ENCODE results near the gene CEACAM8.
"Not testable (repeated sequence)": the region's sequence is repeated elsewhere in the genome, so short reads cannot be mapped to it uniquely, and the experiment has no call there.

The CEACAM8 gene

DNA sequence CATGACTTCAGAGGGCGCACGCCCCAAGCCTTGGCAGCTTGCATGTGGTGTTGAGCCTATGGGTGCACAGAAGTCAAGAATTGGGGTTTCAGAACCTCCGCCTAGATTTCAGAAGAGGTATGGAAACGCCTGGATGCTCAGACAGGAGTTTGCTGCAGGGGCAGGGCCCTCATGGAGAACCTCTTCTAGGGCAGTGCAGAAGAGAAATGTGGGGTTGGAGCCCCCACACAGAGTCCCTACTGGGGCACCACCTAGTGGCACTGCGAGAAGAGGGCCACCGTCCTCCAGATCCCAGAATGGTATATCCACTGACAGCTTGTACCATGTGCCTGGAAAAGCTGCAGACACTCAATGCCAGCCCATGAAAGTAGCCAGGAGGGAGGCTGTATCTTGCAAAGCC is 44.2 kb downstream of the CEACAM8 start:
- H3K9me3 Mint-ChIP-seq, result not testable (repeated sequence)

DNA sequence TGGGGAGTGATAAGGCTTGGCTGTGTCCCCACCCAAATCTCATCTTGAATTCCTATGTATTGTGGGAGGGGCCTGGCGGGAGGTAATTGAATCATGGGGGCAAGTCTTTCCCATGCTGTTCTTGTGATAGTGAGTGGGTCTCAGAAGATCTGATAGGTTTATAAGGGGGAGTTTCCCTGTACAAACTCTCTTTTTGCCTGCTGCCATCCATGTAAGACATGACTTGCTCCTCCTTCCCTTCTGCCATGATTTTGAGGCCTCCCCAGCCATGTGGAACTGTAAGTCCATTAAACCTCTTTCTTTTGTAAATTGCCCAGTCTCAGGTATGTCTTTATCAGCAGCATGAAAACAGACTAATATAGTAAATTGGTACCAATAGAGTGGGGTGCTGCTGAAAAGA is 45.7 kb downstream of the CEACAM8 start:
- H3K36me3 Mint-ChIP-seq (ENCODE audit: insufficient read depth); H3K27ac Mint-ChIP-seq (ENCODE audit: low read depth); DNase-seq (ENCODE audit: low spot score in 2 of 2); H3K9me3 Mint-ChIP-seq; H3K4me1 Mint-ChIP-seq; ATAC-seq (replicated peaks; ENCODE audit: extremely low read depth, poor library complexity, severe bottlenecking); H3K4me3 Mint-ChIP-seq: not testable (repeated sequence)
- peaks cover 74% of the 10 kb centered on the region for H3K27me3 Mint-ChIP-seq

More for the DNA sequence above, 44.2 kb downstream of the CEACAM8 start:
- not testable (repeated sequence) for ATAC-seq (replicated peaks; ENCODE audit: extremely low read depth, poor library complexity, severe bottlenecking); DNase-seq (ENCODE audit: low spot score in 2 of 2); H3K36me3 Mint-ChIP-seq (ENCODE audit: insufficient read depth); H3K27ac Mint-ChIP-seq (ENCODE audit: low read depth); H3K4me3 Mint-ChIP-seq; H3K4me1 Mint-ChIP-seq
- H3K27me3 Mint-ChIP-seq, result peaks cover 82% of the 10 kb centered on the region

DNA sequence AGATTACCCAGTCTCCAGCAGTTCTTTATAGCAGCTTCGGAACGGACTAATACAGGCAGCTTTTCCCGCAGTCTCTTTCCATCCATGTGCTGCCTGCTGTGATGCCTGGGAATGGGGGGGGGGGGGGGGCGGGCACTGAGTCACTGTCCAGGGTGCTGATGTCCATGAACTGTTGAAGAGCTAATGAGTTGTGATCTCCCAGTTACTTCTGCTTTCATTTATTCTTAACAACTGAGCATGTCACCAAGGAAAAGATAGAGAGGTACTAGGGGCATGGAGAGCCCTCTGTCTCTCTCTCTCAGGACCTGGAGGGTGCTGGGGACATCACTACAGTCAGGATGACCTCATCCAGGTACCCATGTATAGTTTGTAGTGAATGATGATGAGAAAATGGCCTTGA is 46.2 kb downstream of the CEACAM8 start:
- Mint-ChIP-seq H3K9me3 (no peaks in the 10 kb centered on the region), H3K4me1 (no peaks in the 10 kb centered on the region), H3K4me3 (no peak overlapping the region), H3K36me3 (ENCODE audit: insufficient read depth) (no peaks in the 10 kb centered on the region), H3K27me3 (peaks cover 69% of the 10 kb centered on the region), H3K27ac (ENCODE audit: low read depth) (no peak overlapping the region)
- no peak for DNase-seq (ENCODE audit: low spot score in 2 of 2)
- ATAC-seq (replicated peaks; ENCODE audit: extremely low read depth, poor library complexity, severe bottlenecking), result no peak

DNA sequence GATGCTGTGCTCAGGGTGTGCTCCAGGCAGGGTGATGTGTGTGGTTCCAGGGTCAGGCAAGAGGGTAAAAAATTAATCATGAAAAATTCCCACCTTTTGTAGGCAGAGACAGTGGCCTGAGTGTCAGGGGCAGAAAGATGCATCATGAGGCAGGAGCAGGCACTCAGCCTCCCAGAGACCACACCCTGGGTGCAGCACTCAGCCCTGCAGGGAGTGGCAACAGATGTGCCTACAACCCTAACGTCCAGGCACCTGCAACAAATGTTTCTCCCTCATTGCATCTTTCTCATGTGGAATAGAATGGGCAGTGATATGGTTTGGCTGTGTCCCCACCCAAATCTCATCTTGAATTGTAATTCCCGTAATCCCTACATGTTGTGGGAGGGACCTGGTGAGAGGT is 46.8 kb downstream of the CEACAM8 start:
- Mint-ChIP-seq H3K36me3 (ENCODE audit: insufficient read depth) (no peaks in the 10 kb centered on the region), H3K27ac (ENCODE audit: low read depth) (no peak overlapping the region), H3K4me3 (no peak overlapping the region), H3K4me1 (no peaks in the 10 kb centered on the region), H3K27me3 (peaks cover 68% of the 10 kb centered on the region), H3K9me3 (no peaks in the 10 kb centered on the region)
- DNase-seq (ENCODE audit: low spot score in 2 of 2), result no peak
- no peak for ATAC-seq (replicated peaks; ENCODE audit: extremely low read depth, poor library complexity, severe bottlenecking)

DNA sequence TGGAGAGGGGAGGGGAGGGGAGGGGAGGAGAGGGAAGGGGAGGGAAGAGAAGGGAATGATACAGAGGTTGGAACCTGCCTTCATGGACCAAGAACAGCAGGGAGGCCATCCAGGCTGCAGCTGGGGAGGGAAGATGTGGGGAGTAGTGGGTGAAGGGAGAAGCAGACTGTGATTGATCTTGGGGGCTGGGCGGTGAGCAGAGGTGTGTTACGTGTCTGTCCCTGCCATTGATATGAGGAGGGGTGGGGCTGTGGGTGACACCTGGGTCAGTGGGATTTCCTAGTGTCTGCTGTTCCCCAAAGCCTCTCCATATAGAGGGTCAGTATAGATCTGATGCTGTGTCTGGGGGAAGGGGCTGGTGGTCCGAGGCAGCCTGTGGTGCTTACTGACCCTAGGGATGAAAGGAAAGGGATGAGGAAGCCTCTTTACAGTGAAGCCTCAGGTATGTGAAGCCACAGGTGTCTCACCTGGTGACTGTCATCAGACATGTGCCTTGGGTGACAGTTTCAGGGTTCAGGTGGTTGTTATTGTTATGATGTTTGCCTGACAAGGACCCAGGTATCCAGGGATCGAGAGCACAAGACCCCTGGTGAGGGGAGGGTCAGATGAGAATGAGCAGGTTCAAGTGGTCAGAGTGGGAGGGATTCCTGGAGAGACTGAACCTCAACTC is 47.8 kb downstream of the CEACAM8 start:
- DNase-seq (ENCODE audit: low spot score in 2 of 2), result no peak
- no peak overlapping the region for H3K4me3 Mint-ChIP-seq
- no peaks in the 10 kb centered on the region for H3K9me3 Mint-ChIP-seq
- no peaks in the 10 kb centered on the region for H3K36me3 Mint-ChIP-seq (ENCODE audit: insufficient read depth)
- H3K27me3 Mint-ChIP-seq, result peaks cover 61% of the 10 kb centered on the region
- no peak for ATAC-seq (replicated peaks; ENCODE audit: extremely low read depth, poor library complexity, severe bottlenecking)
- H3K27ac Mint-ChIP-seq (ENCODE audit: low read depth), result no peak overlapping the region
- H3K4me1 Mint-ChIP-seq, result no peaks in the 10 kb centered on the region

DNA sequence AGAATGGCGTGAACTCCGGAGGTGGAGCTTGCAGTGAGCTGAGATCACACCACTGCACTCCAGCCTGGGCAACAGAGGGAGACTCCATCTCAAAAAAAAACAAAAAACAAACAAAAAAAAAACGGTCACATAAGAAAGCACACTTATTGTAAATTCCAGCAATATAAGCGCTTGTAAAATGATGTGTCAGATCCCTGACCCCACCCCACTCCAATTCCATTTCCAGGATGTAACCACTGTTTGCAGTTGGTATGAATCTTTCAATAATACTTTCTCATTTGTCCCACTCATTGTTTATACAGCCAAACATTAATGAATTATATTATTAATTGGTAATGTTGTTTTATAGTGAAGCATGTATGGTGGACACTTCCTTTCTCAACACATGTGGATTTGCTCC is 50.6 kb downstream of the CEACAM8 start:
- no peaks in the 10 kb centered on the region for H3K9me3 Mint-ChIP-seq
- DNase-seq (ENCODE audit: low spot score in 2 of 2) (no peak), ATAC-seq (replicated peaks; ENCODE audit: extremely low read depth, poor library complexity, severe bottlenecking) (no peak)
- no peak overlapping the region for H3K27ac Mint-ChIP-seq (ENCODE audit: low read depth)
- H3K36me3 Mint-ChIP-seq (ENCODE audit: insufficient read depth), result no peaks in the 10 kb centered on the region
- H3K4me3 Mint-ChIP-seq, result no peak overlapping the region
- no peaks in the 10 kb centered on the region for H3K4me1 Mint-ChIP-seq
- peaks cover 39% of the 10 kb centered on the region for H3K27me3 Mint-ChIP-seq

DNA sequence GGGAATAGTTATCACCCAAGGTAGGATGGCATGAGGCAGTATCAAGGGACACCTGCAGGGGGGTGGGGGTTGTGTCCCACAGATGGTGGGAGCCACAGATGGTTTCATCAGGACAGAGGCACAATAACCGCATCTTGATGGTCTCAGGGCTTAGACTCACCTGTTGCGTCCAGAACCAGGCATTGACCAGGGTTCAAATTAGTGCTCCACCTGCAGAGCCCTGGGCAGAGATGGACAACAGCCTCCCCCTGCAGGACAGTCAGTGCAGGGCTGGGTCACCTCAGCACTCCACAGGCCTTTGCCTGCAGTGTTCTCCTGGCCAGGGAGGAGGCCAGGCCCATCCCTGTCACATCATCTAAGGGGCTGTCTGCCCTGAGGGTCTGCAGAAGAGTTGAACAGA is 51.9 kb downstream of the CEACAM8 start:
- Mint-ChIP-seq H3K36me3 (ENCODE audit: insufficient read depth) (no peaks in the 10 kb centered on the region), H3K4me1 (no peaks in the 10 kb centered on the region), H3K27ac (ENCODE audit: low read depth) (no peak overlapping the region), H3K9me3 (no peaks in the 10 kb centered on the region), H3K4me3 (no peak overlapping the region), H3K27me3 (peaks cover 29% of the 10 kb centered on the region)
- no peak for ATAC-seq (replicated peaks; ENCODE audit: extremely low read depth, poor library complexity, severe bottlenecking)
- DNase-seq (ENCODE audit: low spot score in 2 of 2), result no peak

DNA sequence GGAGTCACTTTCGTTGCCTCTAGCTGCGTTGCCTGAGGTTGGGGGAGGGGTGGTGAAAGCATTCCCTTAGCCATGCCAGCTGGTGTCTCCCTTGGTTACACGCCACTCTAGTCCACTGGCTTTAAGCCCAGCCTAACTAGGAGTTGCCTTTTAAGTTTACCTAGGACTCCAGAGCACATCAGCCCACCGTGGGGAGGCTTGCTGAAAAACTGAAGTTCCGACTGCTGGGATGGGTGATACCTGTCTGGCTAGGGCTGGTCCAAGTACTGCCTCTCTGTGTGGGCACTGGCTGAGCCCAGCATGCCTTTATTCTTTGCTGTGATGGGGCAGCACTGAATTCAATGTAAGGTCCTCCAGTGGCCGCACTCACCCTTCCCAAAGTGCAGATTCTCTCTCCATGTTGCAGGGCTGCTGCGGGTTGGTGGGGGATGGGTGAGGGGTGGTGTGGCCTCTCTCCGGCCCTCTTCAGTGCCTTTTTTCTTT is 54.6 kb downstream of the CEACAM8 start:
- Mint-ChIP-seq H3K36me3 (ENCODE audit: insufficient read depth) (no peaks in the 10 kb centered on the region), H3K4me3 (no peak overlapping the region)

DNA sequence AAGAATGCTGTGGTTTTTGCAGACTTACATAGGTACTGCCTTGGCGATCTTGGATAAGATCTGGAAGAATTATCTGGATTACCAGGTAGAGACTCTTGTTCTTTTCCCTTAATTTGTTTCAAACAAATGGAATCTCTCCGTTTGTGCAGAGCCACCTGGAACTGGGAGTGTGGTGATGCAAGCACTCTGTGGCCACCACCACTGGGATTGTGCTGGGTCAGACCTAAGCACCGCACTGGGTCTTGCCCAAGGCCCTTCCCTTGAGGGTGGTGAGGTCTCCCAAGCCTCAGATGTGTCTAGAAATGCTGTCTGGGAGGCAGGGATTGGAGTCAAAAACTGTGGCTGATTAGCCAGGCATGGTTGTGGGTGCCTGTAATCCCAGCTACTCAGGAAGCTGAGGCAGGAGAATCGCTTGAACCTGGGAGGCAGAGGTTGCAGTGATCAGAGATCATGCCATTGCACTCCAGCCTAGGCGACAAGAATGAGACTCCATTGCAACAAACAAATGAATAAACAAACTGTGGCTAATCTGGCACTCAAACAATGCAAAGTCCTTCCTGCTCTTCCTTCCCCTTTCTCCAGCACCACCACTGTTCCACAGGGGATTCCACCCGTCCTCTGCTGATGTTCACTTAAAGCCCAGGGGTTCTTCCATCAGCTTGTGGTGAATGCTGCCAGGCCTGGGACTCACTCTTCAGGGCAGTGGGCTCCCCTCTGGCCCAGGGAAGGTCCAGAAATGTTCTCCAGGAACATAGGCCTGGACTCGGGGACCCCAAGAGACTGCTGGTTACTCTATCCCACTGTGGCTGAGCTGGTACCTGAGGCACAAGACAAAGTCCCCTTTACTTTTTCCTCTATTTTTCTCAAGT is 55.6 kb downstream of the CEACAM8 start:
- Mint-ChIP-seq H3K4me3 (no peak overlapping the region), H3K27ac (ENCODE audit: low read depth) (no peak overlapping the region)

More for the DNA sequence above, 54.6 kb downstream of the CEACAM8 start:
- no peaks in the 10 kb centered on the region for H3K9me3 Mint-ChIP-seq
- H3K27me3 Mint-ChIP-seq, result peaks cover 3% of the 10 kb centered on the region
- DNase-seq (ENCODE audit: low spot score in 2 of 2) (no peak), ATAC-seq (replicated peaks; ENCODE audit: extremely low read depth, poor library complexity, severe bottlenecking) (no peak)
- no peak overlapping the region for H3K27ac Mint-ChIP-seq (ENCODE audit: low read depth)
- H3K4me1 Mint-ChIP-seq, result no peaks in the 10 kb centered on the region

DNA sequence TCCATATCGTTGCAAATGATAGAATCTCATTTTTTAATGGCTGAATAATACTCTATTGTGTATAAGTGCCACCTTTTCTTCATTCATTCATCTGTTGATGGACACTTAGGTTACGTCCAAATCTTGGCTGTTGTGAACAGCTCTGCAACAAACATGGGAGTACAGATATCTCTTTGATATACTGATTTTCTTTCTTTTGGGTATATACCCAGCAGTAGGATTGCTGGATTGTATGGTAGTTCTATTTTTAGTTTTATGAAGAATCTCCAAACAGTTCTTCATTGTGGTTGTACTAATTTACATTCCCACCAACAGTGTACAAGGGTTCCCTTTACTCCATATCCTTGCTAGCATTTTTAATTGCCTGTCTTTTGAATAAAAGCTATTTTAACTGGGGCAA is 59.4 kb downstream of the CEACAM8 start:
- not testable (repeated sequence) for ATAC-seq (replicated peaks; ENCODE audit: extremely low read depth, poor library complexity, severe bottlenecking); H3K36me3 Mint-ChIP-seq (ENCODE audit: insufficient read depth); H3K27ac Mint-ChIP-seq (ENCODE audit: low read depth); H3K27me3 Mint-ChIP-seq; H3K4me1 Mint-ChIP-seq; H3K4me3 Mint-ChIP-seq; H3K9me3 Mint-ChIP-seq; DNase-seq (ENCODE audit: low spot score in 2 of 2)

More for the DNA sequence above, 55.6 kb downstream of the CEACAM8 start:
- no peaks in the 10 kb centered on the region for H3K36me3 Mint-ChIP-seq (ENCODE audit: insufficient read depth)
- H3K27me3 Mint-ChIP-seq, result no peaks in the 10 kb centered on the region
- no peaks in the 10 kb centered on the region for H3K9me3 Mint-ChIP-seq
- no peaks in the 10 kb centered on the region for H3K4me1 Mint-ChIP-seq
- ATAC-seq (replicated peaks; ENCODE audit: extremely low read depth, poor library complexity, severe bottlenecking), result no peak
- no peak for DNase-seq (ENCODE audit: low spot score in 2 of 2)

DNA sequence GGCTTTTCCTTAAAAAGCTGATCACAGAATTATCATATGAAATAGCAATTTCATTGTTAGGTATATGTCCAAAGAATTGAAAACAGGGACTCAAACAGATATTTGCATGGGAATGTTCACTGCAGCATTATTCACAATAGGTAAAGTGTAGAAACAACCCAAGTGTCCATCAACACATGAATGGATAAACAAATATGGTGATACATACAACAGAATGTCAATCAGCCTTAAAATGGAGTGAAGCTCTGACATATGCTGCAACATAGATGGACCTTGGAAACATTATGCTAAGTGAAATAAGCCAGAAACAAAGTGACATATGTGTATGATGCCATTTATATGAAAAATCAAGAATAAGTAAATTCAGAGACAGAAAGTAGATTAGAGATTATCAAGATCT is 60.3 kb downstream of the CEACAM8 start:
- Mint-ChIP-seq H3K36me3 (ENCODE audit: insufficient read depth) (no peaks in the 10 kb centered on the region), H3K27me3 (no peaks in the 10 kb centered on the region), H3K4me1 (peaks cover 2% of the 10 kb centered on the region), H3K9me3 (no peaks in the 10 kb centered on the region), H3K4me3 (no peak overlapping the region), H3K27ac (ENCODE audit: low read depth) (no peak overlapping the region)
- ATAC-seq (replicated peaks; ENCODE audit: extremely low read depth, poor library complexity, severe bottlenecking), result no peak
- DNase-seq (ENCODE audit: low spot score in 2 of 2), result no peak

DNA sequence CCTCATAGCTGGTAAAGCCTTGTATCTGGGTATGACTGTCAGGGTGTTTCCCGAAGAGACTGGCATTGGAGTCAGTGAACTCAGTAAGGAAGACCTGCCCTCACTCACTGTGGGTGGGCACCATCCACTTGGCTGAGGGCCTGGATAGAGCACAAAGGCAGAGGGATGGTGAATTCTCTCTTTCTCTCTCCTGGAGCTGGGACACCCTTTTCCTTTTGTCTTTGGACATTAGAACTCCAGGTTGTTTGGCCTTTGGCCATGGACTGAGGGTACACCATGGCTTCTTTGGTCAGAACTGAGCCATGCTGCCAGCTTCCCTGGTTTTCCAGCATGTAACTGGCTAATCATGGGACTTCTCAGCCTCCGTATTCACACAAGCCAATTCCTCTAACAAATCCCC is 61.8 kb downstream of the CEACAM8 start:
- DNase-seq (ENCODE audit: low spot score in 2 of 2) (no peak), ATAC-seq (replicated peaks; ENCODE audit: extremely low read depth, poor library complexity, severe bottlenecking) (no peak)
- no peaks in the 10 kb centered on the region for H3K9me3 Mint-ChIP-seq
- no peak overlapping the region for H3K4me3 Mint-ChIP-seq
- H3K4me1 Mint-ChIP-seq, result peaks cover 17% of the 10 kb centered on the region
- no peak overlapping the region for H3K27ac Mint-ChIP-seq (ENCODE audit: low read depth)
- H3K36me3 Mint-ChIP-seq (ENCODE audit: insufficient read depth), result peaks cover 2% of the 10 kb centered on the region
- no peaks in the 10 kb centered on the region for H3K27me3 Mint-ChIP-seq

DNA sequence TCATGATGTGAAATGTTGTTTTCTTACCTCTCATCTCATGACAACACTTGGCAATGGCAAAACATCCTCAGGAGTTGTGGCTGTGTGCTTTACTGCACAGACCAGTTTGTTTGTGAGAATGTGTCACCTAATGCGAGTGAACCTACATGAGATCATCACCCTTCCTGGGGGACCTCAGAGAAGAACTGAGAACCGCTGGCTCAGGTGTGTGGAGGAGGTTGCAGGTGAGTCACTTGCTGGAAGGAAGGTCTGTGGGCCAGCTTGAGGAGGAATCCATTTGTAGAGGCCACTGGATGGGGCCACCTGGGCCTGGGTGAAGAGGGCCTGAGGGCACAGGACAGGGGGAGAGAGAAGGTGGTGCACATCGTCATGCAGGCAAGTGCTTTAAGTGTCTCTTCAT is 63.4 kb downstream of the CEACAM8 start:
- DNase-seq (ENCODE audit: low spot score in 2 of 2) (no peak), ATAC-seq (replicated peaks; ENCODE audit: extremely low read depth, poor library complexity, severe bottlenecking) (no peak)
- Mint-ChIP-seq H3K27me3 (no peaks in the 10 kb centered on the region), H3K36me3 (ENCODE audit: insufficient read depth) (peaks cover 2% of the 10 kb centered on the region), H3K4me1 (peaks cover 19% of the 10 kb centered on the region), H3K4me3 (no peak overlapping the region), H3K9me3 (no peaks in the 10 kb centered on the region), H3K27ac (ENCODE audit: low read depth) (no peak overlapping the region)

Measured in central memory CD8-positive, alpha-beta T cell (primary cell).